ENCODE data around the gene GPR17.

The GPR17 gene

GRCh38 chr2:127608061-127609030 lies 37.6 kb upstream of the GPR17 start:
- no peak for TF ChIP-seq CTCF (IDR thresholded peaks at IDR 0.05; ENCODE audit: low read depth, low read length)
- H3K27me3 ChIP-seq = no peaks in the 10 kb centered on the region
- DNase-seq = no peak
- H3K36me3 ChIP-seq = no peaks in the 10 kb centered on the region
- H3K4me1 ChIP-seq = no peaks in the 10 kb centered on the region
- no peaks in the 10 kb centered on the region for H3K9me3 ChIP-seq
- H3K4me3 ChIP-seq (ENCODE audit: low read depth, low read length) = no peak overlapping the region

GRCh38 chr2:127609031-127609751 lies 36.8 kb upstream of the GPR17 start:
- Histone ChIP-seq H3K27me3 (no peaks in the 10 kb centered on the region), H3K9me3 (no peaks in the 10 kb centered on the region), H3K4me3 (ENCODE audit: low read depth, low read length) (no peak overlapping the region), H3K4me1 (no peaks in the 10 kb centered on the region), H3K36me3 (no peaks in the 10 kb centered on the region)
- TF ChIP-seq CTCF (IDR thresholded peaks at IDR 0.05; ENCODE audit: low read depth, low read length) = no peak
- no peak for DNase-seq

GRCh38 chr2:127609818-127610217 lies 36.1 kb upstream of the GPR17 start:
- Histone ChIP-seq H3K4me1 (no peaks in the 10 kb centered on the region), H3K9me3 (no peaks in the 10 kb centered on the region), H3K4me3 (ENCODE audit: low read depth, low read length) (no peak overlapping the region), H3K36me3 (no peaks in the 10 kb centered on the region), H3K27me3 (no peaks in the 10 kb centered on the region)
- TF ChIP-seq CTCF (IDR thresholded peaks at IDR 0.05; ENCODE audit: low read depth, low read length) = no peak
- DNase-seq = no peak

GRCh38 chr2:127610561-127610960 lies 35.4 kb upstream of the GPR17 start:
- Histone ChIP-seq H3K4me1 (no peaks in the 10 kb centered on the region), H3K27me3 (no peaks in the 10 kb centered on the region), H3K4me3 (ENCODE audit: low read depth, low read length) (no peak overlapping the region), H3K9me3 (no peaks in the 10 kb centered on the region), H3K36me3 (no peaks in the 10 kb centered on the region)
- no peak for TF ChIP-seq CTCF (IDR thresholded peaks at IDR 0.05; ENCODE audit: low read depth, low read length)
- no peak for DNase-seq

- DNase-seq = no peak
- Histone ChIP-seq H3K4me1 (no peaks in the 10 kb centered on the region), H3K4me3 (ENCODE audit: low read depth, low read length) (no peak overlapping the region), H3K9me3 (no peaks in the 10 kb centered on the region), H3K36me3 (no peaks in the 10 kb centered on the region), H3K27me3 (no peaks in the 10 kb centered on the region)
- no peak for TF ChIP-seq CTCF (IDR thresholded peaks at IDR 0.05; ENCODE audit: low read depth, low read length)
These were observed 34.7 kb upstream of the GPR17 start for GRCh38 chr2:127611076-127611925.

Data from BE2C (cell line).